ENCODE measurements around the gene RNF19B. TPM values are rescaled to one million over a fixed set of nuclear protein-coding genes. Genes with fewer than 3 reads are reported as not detected.

Gene RNF19B
- total RNA-seq, 1 donor from 2014 or later: 33.7 TPM

GRCh38 chr1:32939655-32940371, 24.8 kb downstream of the RNF19B start:
- H3K27me3 ChIP-seq (ENCODE audit: control insufficient read depth, insufficient read depth, low read length): no peaks in the 10 kb centered on the region
- TF ChIP-seq, protein P1, sequence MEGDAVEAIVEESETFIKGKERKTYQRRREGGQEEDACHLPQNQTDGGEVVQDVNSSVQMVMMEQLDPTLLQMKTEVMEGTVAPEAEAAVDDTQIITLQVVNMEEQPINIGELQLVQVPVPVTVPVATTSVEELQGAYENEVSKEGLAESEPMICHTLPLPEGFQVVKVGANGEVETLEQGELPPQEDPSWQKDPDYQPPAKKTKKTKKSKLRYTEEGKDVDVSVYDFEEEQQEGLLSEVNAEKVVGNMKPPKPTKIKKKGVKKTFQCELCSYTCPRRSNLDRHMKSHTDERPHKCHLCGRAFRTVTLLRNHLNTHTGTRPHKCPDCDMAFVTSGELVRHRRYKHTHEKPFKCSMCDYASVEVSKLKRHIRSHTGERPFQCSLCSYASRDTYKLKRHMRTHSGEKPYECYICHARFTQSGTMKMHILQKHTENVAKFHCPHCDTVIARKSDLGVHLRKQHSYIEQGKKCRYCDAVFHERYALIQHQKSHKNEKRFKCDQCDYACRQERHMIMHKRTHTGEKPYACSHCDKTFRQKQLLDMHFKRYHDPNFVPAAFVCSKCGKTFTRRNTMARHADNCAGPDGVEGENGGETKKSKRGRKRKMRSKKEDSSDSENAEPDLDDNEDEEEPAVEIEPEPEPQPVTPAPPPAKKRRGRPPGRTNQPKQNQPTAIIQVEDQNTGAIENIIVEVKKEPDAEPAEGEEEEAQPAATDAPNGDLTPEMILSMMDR (IDR thresholded peaks at IDR 0.05; ENCODE audit: insufficient read depth, low read length, poor library complexity, severe bottlenecking): no peak
- peak; percentile 61 for DNase-seq (ENCODE audit: low read depth)
- no peak overlapping the region for H3K4me3 ChIP-seq (ENCODE audit: low read depth, low read length)
- no peaks in the 10 kb centered on the region for H3K36me3 ChIP-seq (ENCODE audit: control insufficient read depth, insufficient read depth, low read length)

DNA sequence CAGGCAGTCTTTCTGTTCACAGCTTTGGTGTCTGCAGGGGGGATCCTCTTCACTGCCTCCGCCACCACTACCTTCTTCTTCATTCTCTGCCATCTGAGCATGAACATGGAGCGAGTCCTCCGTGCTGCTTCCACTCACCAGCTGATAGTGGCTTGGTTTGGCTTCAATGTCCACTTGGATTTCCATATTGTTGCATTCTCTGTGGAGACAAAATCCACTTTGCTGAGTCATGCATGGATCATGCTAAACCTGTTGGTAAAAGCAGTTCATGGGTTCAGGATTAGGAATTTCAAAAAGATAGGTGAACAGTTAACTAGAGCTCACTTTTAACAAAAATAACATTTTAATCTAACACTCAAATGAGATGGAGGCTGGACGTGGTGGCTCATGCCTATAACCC, 27.5 kb downstream of the RNF19B start:
- Histone ChIP-seq H3K27me3 (ENCODE audit: control insufficient read depth, insufficient read depth, low read length) (no peaks in the 10 kb centered on the region), H3K4me3 (ENCODE audit: low read depth, low read length) (no peak overlapping the region), H3K36me3 (ENCODE audit: control insufficient read depth, insufficient read depth, low read length) (no peaks in the 10 kb centered on the region)
- TF ChIP-seq, protein P1 (IDR thresholded peaks at IDR 0.05; ENCODE audit: insufficient read depth, low read length, poor library complexity, severe bottlenecking): no peak
- DNase-seq (ENCODE audit: low read depth): no peak

- no peak overlapping the region for H3K4me3 ChIP-seq (ENCODE audit: low read depth, low read length)
- no peaks in the 10 kb centered on the region for H3K27me3 ChIP-seq (ENCODE audit: control insufficient read depth, insufficient read depth, low read length)
- no peak for DNase-seq (ENCODE audit: low read depth)
- TF ChIP-seq, protein P1 (IDR thresholded peaks at IDR 0.05; ENCODE audit: insufficient read depth, low read length, poor library complexity, severe bottlenecking): no peak
- no peaks in the 10 kb centered on the region for H3K36me3 ChIP-seq (ENCODE audit: control insufficient read depth, insufficient read depth, low read length)
Observed at GRCh38 chr1:32934535-32934934, 30.1 kb downstream of the RNF19B start.

DNA sequence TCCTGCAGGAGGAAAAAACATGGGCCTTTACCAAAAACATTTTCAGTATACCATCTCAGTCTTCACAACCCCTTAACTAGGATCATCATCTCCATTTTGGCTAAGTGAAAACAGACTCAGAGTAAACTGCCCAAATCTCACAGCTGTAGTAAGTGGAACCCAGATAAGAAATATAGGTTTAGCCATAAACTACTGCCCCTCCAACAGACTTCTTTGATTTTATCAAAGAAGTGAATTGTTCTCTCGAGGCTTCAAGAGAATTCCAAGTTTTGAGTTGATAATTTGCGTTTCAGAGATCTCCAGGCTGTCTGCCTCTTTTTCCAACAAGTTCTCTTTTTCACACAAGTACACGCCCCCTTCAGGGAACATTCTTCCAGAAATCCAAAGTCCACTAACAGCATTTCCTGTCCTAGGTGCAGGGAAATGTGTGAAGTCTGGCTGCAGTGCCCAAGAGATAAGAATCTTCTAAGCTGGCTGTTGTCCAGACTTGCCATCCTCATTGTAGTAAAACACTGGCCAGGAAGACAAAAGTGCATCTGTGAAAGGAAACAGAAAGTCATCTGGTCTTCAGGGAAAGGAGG, 30.8 kb downstream of the RNF19B start:
- TF ChIP-seq, protein P1 (IDR thresholded peaks at IDR 0.05; ENCODE audit: insufficient read depth, low read length, poor library complexity, severe bottlenecking): no peak

GRCh38 chr1:32931760-32932159, 32.8 kb downstream of the RNF19B start:
- Histone ChIP-seq H3K4me3 (ENCODE audit: low read depth, low read length) (no peak overlapping the region), H3K27me3 (ENCODE audit: control insufficient read depth, insufficient read depth, low read length) (no peaks in the 10 kb centered on the region), H3K36me3 (ENCODE audit: control insufficient read depth, insufficient read depth, low read length) (no peaks in the 10 kb centered on the region)
- TF ChIP-seq, protein P1 (IDR thresholded peaks at IDR 0.05; ENCODE audit: insufficient read depth, low read length, poor library complexity, severe bottlenecking): no peak
- DNase-seq (ENCODE audit: low read depth): no peak

More for the DNA sequence above, 30.8 kb downstream of the RNF19B start:
- Histone ChIP-seq H3K36me3 (ENCODE audit: control insufficient read depth, insufficient read depth, low read length) (no peaks in the 10 kb centered on the region), H3K4me3 (ENCODE audit: low read depth, low read length) (no peak overlapping the region), H3K27me3 (ENCODE audit: control insufficient read depth, insufficient read depth, low read length) (no peaks in the 10 kb centered on the region)
- DNase-seq (ENCODE audit: low read depth): no peak
